HCEC 1CT (cell line): Measurements from ENCODE around the gene DEFB132.

Experiments used
- DNase-seq: peaks from one replicate; pipeline ENCODE4 v3.0.0-alpha.2; 2017

The DEFB132 gene

DNA sequence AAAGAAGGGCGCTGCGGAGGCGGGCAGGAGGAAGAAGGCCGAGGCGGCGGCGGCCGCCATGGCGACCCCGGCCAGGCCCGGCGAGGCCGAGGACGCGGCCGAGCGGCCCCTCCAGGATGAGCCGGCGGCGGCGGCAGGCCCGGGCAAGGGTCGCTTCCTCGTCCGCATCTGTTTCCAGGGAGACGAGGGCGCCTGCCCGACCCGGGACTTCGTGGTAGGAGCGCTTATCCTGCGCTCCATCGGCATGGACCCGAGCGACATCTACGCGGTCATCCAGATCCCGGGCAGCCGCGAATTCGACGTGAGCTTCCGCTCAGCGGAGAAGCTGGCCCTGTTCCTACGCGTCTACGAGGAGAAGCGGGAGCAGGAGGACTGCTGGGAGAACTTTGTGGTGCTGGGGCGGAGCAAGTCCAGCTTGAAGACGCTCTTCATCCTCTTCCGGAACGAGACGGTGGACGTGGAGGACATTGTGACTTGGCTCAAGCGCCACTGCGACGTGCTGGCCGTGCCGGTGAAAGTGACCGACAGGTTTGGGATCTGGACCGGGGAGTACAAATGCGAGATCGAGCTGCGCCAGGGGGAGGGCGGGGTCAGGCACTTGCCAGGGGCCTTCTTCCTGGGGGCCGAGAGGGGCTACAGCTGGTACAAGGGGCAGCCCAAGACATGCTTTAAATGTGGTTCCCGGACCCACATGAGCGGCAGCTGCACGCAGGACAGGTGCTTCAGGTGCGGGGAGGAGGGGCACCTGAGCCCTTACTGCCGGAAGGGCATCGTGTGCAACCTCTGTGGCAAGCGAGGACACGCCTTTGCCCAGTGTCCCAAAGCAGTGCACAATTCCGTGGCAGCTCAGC lies 40.6 kb downstream of the DEFB132 start:
- DNase-seq, result peak; percentile 77

- DNase-seq, result no peak
Measured at GRCh38 chr20:298776-299391, 41.4 kb downstream of the DEFB132 start.

- DNase-seq, result peak; percentile 21
Measured at GRCh38 chr20:300345-300990, 42.9 kb downstream of the DEFB132 start.

GRCh38 chr20:301886-302848 lies 44.6 kb downstream of the DEFB132 start:
- DNase-seq, result no peak

DNA sequence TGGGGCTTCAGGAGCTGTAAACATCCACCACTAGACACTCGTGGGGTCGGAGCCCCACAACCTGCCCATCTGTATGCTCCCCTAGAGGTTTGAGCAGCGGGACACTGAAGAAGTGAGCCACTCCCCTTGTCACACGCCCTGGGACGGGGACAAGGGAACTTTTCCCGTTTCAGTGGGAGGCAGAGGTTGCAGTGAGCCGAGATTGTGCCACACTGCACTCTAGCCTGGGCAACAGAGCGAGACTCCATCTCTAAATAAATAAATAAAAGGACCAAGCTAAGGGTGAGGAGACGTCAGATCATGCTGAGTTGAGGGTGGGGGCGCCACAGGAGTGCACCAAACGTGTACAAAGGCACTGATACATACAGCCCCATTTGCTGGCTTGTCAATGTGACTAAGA lies 48.2 kb downstream of the DEFB132 start:
- no peak for DNase-seq

DNA sequence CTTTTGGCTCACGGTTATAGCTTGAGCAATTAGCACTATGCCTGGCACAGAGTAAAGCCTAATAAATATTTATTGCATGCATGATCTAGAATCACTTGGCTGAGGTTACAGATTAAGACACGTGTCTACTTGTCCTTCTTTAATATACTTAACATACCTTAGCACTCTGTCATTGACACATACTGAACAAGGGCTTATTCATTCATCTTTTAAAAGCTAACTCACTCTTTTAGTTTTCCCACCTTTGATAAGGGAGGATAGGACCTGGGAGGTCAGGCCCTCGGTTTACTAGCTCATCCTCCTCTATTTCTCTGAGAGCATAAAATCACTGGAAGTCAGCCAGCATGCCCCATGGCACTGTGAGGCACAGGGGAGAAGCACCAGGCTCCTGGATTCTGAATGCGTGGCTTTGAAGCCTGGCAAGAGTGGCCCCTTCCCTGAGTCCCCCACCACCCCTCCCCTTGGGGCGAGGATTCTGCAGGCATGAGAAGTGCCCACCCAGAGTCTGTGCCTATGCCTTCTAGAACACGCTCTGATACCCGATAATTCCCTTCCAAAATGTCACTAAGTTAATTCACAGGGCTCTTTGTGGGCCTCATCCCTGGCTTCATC lies 51.0 kb downstream of the DEFB132 start:
- DNase-seq, result no peak

DNA sequence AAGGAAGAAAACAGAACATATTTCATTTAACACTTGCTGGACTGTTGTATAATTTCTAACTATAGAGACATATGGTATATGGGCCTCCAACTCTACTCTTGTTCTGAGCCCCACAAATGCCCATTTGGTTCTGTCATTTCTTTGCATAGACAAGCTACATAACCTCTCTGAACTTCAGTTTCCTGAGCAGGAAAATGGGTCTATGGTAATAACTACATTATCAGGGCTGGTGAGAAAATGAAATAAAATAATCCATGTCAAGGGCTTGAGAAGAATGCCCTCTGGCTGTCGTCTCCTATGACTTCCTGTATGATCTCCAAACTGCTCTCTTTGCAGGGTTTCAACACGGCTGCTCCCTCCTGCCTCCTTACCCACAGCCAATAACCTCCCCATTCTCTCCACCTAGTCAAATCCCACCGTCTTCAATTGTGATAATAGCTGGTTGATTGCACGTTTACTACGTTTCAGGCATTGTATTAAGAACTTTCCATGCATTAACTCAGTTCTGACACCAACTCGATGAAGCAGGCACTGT lies 51.8 kb downstream of the DEFB132 start:
- DNase-seq, result peak; percentile 64

DNA sequence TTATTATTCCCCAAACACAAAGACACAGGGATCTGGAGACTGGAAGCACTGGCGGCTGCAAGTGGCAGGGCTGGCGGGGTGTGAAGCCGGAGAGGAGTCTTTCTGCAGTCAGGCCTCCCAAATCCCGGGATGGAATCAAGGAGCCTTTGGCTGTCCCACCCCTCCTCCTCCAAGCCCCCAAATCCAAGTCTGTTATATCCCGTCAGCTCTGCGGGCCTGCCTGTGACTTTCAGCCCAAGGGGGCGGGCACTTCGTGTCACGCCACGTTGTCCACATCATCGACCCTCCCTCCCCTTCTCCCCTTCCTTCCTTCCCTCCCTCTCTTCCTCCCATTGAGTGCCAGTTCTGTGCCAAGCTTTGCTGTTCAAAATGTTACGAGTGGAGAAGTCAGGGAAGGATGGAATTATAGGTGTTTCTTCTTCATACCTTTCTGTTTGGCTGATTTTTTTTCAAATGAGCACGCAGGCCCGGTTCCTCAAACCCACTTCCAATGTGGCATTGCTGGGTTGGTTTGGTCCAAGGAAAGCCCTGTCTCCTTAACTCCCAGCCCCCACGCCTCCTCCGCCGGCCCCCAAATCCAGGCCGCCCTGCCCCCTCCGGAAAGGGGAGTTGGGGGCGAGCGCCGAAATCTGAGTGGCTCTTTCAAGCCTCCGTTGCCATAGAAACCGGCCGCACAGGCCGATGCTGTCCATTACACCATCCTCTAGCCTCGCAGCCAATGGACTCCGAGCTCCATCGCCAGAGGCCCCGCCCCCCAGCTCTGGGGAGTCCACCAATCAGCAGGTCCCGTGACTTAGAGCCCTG lies 52.5 kb downstream of the DEFB132 start:
- peak; percentile 100 for DNase-seq

GRCh38 chr20:310645-311044 lies 53.1 kb downstream of the DEFB132 start:
- DNase-seq, result no peak
